IMR-90 (cell line): ENCODE results near the gene GLT1D1. TPM values are rescaled to one million over a fixed set of nuclear protein-coding genes. Genes with fewer than 3 reads are reported as not detected.

Experiments
- ATAC-seq: fragments of 200-7000 bp; cut with Tn5 transposase; 2 replicates; pipeline ENCODE4 v1.9.1; 2020; ENCODE audit warnings: low read depth, mild to moderate bottlenecking, moderate library complexity
- BruUV-seq: library from RNA; stranded (reverse); fragments of 400-500 nt; replicated peaks from 2 replicates; lab custom pipeline; 2021; lab: Mats Ljungman, UMichigan
- CTCF ChIA-PET: fragments of 300-600 bp; formaldehyde crosslinking; extraction: SDS; loops from one replicate; lab custom pipeline; 2021; ENCODE audit warnings: antibody characterized with exemption; lab: Yijun Ruan, JAX
- POLR2A ChIA-PET: fragments of 300-600 bp; sonication (Branson Sonifier 250); formaldehyde crosslinking; loops from one replicate; lab custom pipeline; 2022; ENCODE audit warnings: antibody characterized with exemption; ENCODE audit not compliant: unreplicated experiment; lab: Charles Lee
- DNase-seq: peaks from one replicate; pipeline ENCODE4 v3.0.0; 2013
- H2AFZ ChIP-seq: replicated peaks from 2 replicates; pipeline ENCODE3; 2013; ENCODE audit warnings: low read length, mild to moderate bottlenecking; ENCODE audit not compliant: poor library complexity
- H2AK5ac ChIP-seq: 2 replicates; pipeline ENCODE4 v1.6.1; 2013; ENCODE audit warnings: low read depth, low read length, inconsistent platforms
- H2AK9ac ChIP-seq: replicated peaks from 2 replicates; pipeline ENCODE3; 2013; ENCODE audit warnings: mild to moderate bottlenecking, low read depth, low read length, moderate library complexity; ENCODE audit not compliant: poor library complexity
- H2BK120ac ChIP-seq: 2 replicates; pipeline ENCODE4 v1.6.1; 2013; ENCODE audit warnings: low read depth, low read length, inconsistent platforms
- H2BK15ac ChIP-seq: 3 replicates; pipeline ENCODE4 v1.6.1; 2013; ENCODE audit warnings: low read depth, low read length, inconsistent platforms
- H2BK20ac ChIP-seq: 2 replicates; pipeline ENCODE4 v1.6.1; 2013; ENCODE audit warnings: low read depth, mild to moderate bottlenecking, inconsistent platforms, low read length, moderate library complexity
- H2BK5ac ChIP-seq: 2 replicates; pipeline ENCODE4 v1.6.1; 2013; ENCODE audit warnings: mild to moderate bottlenecking, low read depth, low read length, inconsistent platforms; ENCODE audit not compliant: poor library complexity, severe bottlenecking
- H3K14ac ChIP-seq: replicated peaks from 2 replicates; pipeline ENCODE4 v1.6.1; 2013; ENCODE audit warnings: low read depth, low read length, inconsistent platforms
- H3K18ac ChIP-seq: 2 replicates; pipeline ENCODE4 v1.6.1; 2013; ENCODE audit warnings: low read depth, low read length, control low read depth
- H3K23ac ChIP-seq: 2 replicates; pipeline ENCODE4 v1.6.1; 2013; ENCODE audit warnings: low read depth, low read length, inconsistent platforms
- H3K27ac ChIP-seq: 2 replicates; pipeline ENCODE4 v1.5.1; 2013; ENCODE audit warnings: mild to moderate bottlenecking, control low read depth, low read length; ENCODE audit not compliant: insufficient read depth
- H3K27me3 ChIP-seq: 2 replicates; pipeline ENCODE4 v1.6.1; 2013; ENCODE audit warnings: low read length; ENCODE audit not compliant: control insufficient read depth, insufficient read depth
- H3K36me3 ChIP-seq: 2 replicates; pipeline ENCODE4 v1.6.1; 2013; ENCODE audit warnings: low read length, mixed read lengths; ENCODE audit not compliant: control insufficient read depth, insufficient read depth
- H3K4ac ChIP-seq: 2 replicates; pipeline ENCODE4 v1.6.1; 2013; ENCODE audit warnings: low read depth, low read length, inconsistent platforms
- H3K4me1 ChIP-seq: 2 replicates; pipeline ENCODE4 v1.6.1; 2013; ENCODE audit warnings: low read length, mixed read lengths; ENCODE audit not compliant: control insufficient read depth, insufficient read depth
- H3K4me2 ChIP-seq: 2 replicates; pipeline ENCODE4 v1.6.1; 2013; ENCODE audit warnings: low read depth, mild to moderate bottlenecking, control low read depth, low read length, moderate library complexity
- H3K4me3 ChIP-seq: 2 replicates; pipeline ENCODE4 v1.5.1; 2013; ENCODE audit warnings: low read depth, mild to moderate bottlenecking, control low read depth, low read length, moderate library complexity; ENCODE audit not compliant: insufficient read depth
- H3K56ac ChIP-seq: 2 replicates; pipeline ENCODE4 v1.6.1; 2013; ENCODE audit warnings: low read length, inconsistent platforms; ENCODE audit not compliant: insufficient read depth; ENCODE audit errors: extremely low read depth
- H3K79me1 ChIP-seq, 2 experiments: 2 replicates each; pipeline ENCODE4 v1.6.1; 2013; ENCODE audit warnings: low read length in 2 of 2, inconsistent platforms in 1 of 2, low read depth in 1 of 2
- H3K9ac ChIP-seq: 2 replicates; pipeline ENCODE4 v1.6.1; 2013; ENCODE audit warnings: low read depth, low read length, control low read depth
- H3K9me1 ChIP-seq: 2 replicates; pipeline ENCODE4 v1.6.1; 2013; ENCODE audit warnings: low read length, inconsistent platforms; ENCODE audit not compliant: insufficient read depth
- H3K9me3 ChIP-seq: 2 replicates; pipeline ENCODE4 v1.6.1; 2013; ENCODE audit warnings: low read length; ENCODE audit not compliant: control insufficient read depth, insufficient read depth
- H4K20me1 ChIP-seq: 2 replicates; pipeline ENCODE4 v1.6.1; 2013; ENCODE audit warnings: low read length, inconsistent platforms; ENCODE audit not compliant: insufficient read depth
- H4K5ac ChIP-seq: 2 replicates; pipeline ENCODE4 v1.6.1; 2013; ENCODE audit warnings: mild to moderate bottlenecking, low read depth, low read length, control low read depth
- H4K8ac ChIP-seq, 2 experiments: 2 replicates each; pipeline ENCODE4 v1.6.1; 2013; ENCODE audit warnings: low read depth in 2 of 2, low read length in 2 of 2, control low read depth in 1 of 2, inconsistent platforms in 1 of 2
- H4K91ac ChIP-seq: 2 replicates; pipeline ENCODE4 v1.6.1; 2013; ENCODE audit warnings: low read depth, low read length, inconsistent platforms; ENCODE audit not compliant: insufficient read depth
- BHLHE40 ChIP-seq: fragments of 150-350 bp; IDR thresholded peaks from 2 replicates; pipeline ENCODE4 v1.6.1; 2016; ENCODE audit warnings: mild to moderate bottlenecking, low read depth, low read length
- CEBPB ChIP-seq: IDR thresholded peaks from 2 replicates; pipeline ENCODE4 v1.6.1; 2012; ENCODE audit warnings: low read depth, low read length, improper control_type of control experiment
- CHD1 ChIP-seq: IDR thresholded peaks from 2 replicates; pipeline ENCODE4 v1.6.1; 2012; ENCODE audit warnings: low read depth, low read length, improper control_type of control experiment
- FOS ChIP-seq: fragments of 150-350 bp; IDR thresholded peaks from 2 replicates; pipeline ENCODE4 v1.6.1; 2016; ENCODE audit warnings: low read depth, low read length
- MAFK ChIP-seq: IDR thresholded peaks from 2 replicates; pipeline ENCODE4 v1.6.1; 2012; ENCODE audit warnings: low read depth, low read length, improper control_type of control experiment
- MAZ ChIP-seq: IDR thresholded peaks from 2 replicates; pipeline ENCODE4 v1.6.1; 2012; ENCODE audit warnings: low read depth, mild to moderate bottlenecking, low read length, improper control_type of control experiment, moderate library complexity, borderline replicate concordance
- MXI1 ChIP-seq: IDR thresholded peaks from 2 replicates; pipeline ENCODE4 v1.6.1; 2012; ENCODE audit warnings: low read depth, mild to moderate bottlenecking, low read length, moderate library complexity, borderline replicate concordance
- NFE2L2 ChIP-seq: fragments of 150-350 bp; IDR thresholded peaks from 2 replicates; pipeline ENCODE4 v1.6.1; 2016; ENCODE audit warnings: low read depth, mild to moderate bottlenecking, low read length
- POLR2A ChIP-seq: IDR thresholded peaks from 2 replicates; pipeline ENCODE4 v1.6.1; 2012; ENCODE audit warnings: mild to moderate bottlenecking, low read depth, low read length
- RAD21 ChIP-seq: IDR thresholded peaks from 2 replicates; pipeline ENCODE4 v1.6.1; 2012; ENCODE audit warnings: low read length, improper control_type of control experiment
- RCOR1 ChIP-seq: IDR thresholded peaks from 2 replicates; pipeline ENCODE4 v1.6.1; 2012; ENCODE audit warnings: mild to moderate bottlenecking, low read length, improper control_type of control experiment; ENCODE audit not compliant: insufficient replicate concordance
- RFX5 ChIP-seq: IDR thresholded peaks from 2 replicates; pipeline ENCODE4 v1.8.0; 2012; ENCODE audit warnings: low read depth, mild to moderate bottlenecking, low read length, moderate library complexity
- SMC3 ChIP-seq: fragments of 150-350 bp; IDR thresholded peaks from 2 replicates; pipeline ENCODE4 v1.6.1; 2016; ENCODE audit warnings: low read depth, mild to moderate bottlenecking, antibody characterized with exemption, low read length, moderate library complexity
- USF2 ChIP-seq: fragments of 150-350 bp; IDR thresholded peaks from 2 replicates; pipeline ENCODE4 v1.6.1; 2017; ENCODE audit warnings: mild to moderate bottlenecking, antibody characterized with exemption, low read length, low read depth
- WGBS, 2 experiments: methylation state at CpG; one replicate each; pipeline versions ENCODE4 v1.1.5 to v1.1.7; 2013; ENCODE audit warnings: missing lambda C conversion rate in 2 of 2; ENCODE audit not compliant: insufficient read length in 1 of 2; ENCODE audit errors: extremely low coverage in 2 of 2; 5-methylcytosine and 5-hydroxymethylcytosine counted together
- dilution Hi-C: fragments of 300-500 bp; cut with HindIII; formaldehyde crosslinking; loops from one replicate; pipeline ENCODE4 v1.14.3; 2018; ENCODE audit warnings: low sequenced_read_pairs; ENCODE audit not compliant: unreplicated experiment
- in situ Hi-C: fragments of 300-500 bp; cut with MboI; formaldehyde crosslinking; loops from 3 replicates; pipeline ENCODE4 v1.14.3; 2019; ENCODE audit warnings: low sequenced_read_pairs, inconsistent platforms, mixed read lengths
- intact Hi-C: fragments of 100-400 bp; cut with micrococcal nuclease; formaldehyde crosslinking; loops from 2 replicates; pipeline ENCODE4 v1.10.0; 2022
- polyA plus RNA-seq, 3 experiments: library from polyadenylated mRNA; depleted of rRNA; stranded (reverse); fragments of >200 nt; gene quantifications; 2 replicates each; pipeline ENCODE4 v1.2.3, GENCODE V29; 2012; ENCODE audit warnings: low replicate concordance in 1 of 3
- total RNA-seq: library from RNA; depleted of rRNA; stranded (reverse); fragments of >200 nt; gene quantifications from 2 replicates; pipeline ENCODE4 v1.2.3, GENCODE V29; 2012
- TF ChIP-seq, protein P1 (sequence below): conservative IDR thresholded peaks from 2 replicates; pipeline ENCODE4 v1.5.1; 2012; ENCODE audit warnings: mild to moderate bottlenecking, low read depth, low read length, improper control_type of control experiment
- TF ChIP-seq, protein P2 (sequence below): fragments of 150-350 bp; IDR thresholded peaks from 2 replicates; pipeline ENCODE4 v1.6.1; 2016; ENCODE audit warnings: low read depth, mild to moderate bottlenecking, low read length, moderate library complexity, borderline replicate concordance

GLT1D1 gene
- total and polyA plus RNA-seq, 2 of the 4 experiments (the other 2 are of a cell fraction) = not detected

DNA sequence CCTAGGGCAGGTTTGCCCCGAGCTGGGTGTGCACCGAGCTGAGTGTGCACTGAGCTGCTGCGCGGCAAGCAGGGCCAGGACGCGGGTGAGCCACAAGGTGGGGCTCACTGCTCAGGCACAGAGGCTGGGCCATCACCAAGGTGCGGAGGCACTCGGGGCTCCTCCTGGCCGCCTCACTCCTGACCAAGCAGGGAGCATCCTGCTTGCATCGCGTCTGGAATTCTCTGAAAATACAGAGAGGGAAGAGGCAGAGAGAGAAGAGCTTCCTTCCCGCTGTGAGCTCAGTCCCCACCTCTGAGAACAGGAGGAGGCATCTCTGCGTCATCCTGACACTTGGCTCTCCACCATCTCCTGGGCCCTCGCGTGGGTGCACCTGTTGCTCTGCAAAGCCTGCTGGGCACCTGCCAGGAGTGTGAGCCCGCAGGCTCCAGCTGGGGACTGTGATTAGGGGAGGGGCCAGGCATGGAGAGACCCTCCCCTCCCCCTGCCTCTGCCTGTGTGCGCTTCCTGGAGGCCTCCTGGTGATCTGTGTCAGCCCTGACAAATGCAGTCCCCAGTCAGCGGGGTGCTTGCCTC is 116.3 kb downstream of the GLT1D1 start:
- intact Hi-C loops (no loop called here), dilution Hi-C loops (no loop called here), in situ Hi-C loops (no loop called here)
- ChIA-PET CTCF (interaction anchor here (0.5 kb wide), 1 partner anchor 218 kb away, joined by 3 read pairs; no protein-coding TSS in a partner anchor), POLR2A (no interaction called here)
- H3K36me3 ChIP-seq = no peaks in the 10 kb centered on the region
- H4K5ac ChIP-seq = no peak overlapping the region
- DNase-seq (no peak), ATAC-seq (no peak)
- H3K4ac ChIP-seq = no peak overlapping the region
- no peak for TF ChIP-seq BHLHE40
- TF ChIP-seq CHD1 = no peak
- TF ChIP-seq POLR2A = no peak
- no peak for TF ChIP-seq MAFK
- no peak for TF ChIP-seq NFE2L2
- TF ChIP-seq CEBPB = no peak
- no peak for TF ChIP-seq FOS
- no peak for TF ChIP-seq RFX5
- TF ChIP-seq RCOR1 = no peak
- TF ChIP-seq, protein P1, sequence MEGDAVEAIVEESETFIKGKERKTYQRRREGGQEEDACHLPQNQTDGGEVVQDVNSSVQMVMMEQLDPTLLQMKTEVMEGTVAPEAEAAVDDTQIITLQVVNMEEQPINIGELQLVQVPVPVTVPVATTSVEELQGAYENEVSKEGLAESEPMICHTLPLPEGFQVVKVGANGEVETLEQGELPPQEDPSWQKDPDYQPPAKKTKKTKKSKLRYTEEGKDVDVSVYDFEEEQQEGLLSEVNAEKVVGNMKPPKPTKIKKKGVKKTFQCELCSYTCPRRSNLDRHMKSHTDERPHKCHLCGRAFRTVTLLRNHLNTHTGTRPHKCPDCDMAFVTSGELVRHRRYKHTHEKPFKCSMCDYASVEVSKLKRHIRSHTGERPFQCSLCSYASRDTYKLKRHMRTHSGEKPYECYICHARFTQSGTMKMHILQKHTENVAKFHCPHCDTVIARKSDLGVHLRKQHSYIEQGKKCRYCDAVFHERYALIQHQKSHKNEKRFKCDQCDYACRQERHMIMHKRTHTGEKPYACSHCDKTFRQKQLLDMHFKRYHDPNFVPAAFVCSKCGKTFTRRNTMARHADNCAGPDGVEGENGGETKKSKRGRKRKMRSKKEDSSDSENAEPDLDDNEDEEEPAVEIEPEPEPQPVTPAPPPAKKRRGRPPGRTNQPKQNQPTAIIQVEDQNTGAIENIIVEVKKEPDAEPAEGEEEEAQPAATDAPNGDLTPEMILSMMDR = no peak
- TF ChIP-seq USF2 = no peak
- TF ChIP-seq RAD21 = no peak
- TF ChIP-seq, protein P2, sequence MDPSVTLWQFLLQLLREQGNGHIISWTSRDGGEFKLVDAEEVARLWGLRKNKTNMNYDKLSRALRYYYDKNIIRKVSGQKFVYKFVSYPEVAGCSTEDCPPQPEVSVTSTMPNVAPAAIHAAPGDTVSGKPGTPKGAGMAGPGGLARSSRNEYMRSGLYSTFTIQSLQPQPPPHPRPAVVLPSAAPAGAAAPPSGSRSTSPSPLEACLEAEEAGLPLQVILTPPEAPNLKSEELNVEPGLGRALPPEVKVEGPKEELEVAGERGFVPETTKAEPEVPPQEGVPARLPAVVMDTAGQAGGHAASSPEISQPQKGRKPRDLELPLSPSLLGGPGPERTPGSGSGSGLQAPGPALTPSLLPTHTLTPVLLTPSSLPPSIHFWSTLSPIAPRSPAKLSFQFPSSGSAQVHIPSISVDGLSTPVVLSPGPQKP = no peak
- TF ChIP-seq SMC3 = no peak
- TF ChIP-seq MAZ = no peak
- no peak for TF ChIP-seq MXI1
- H3K27ac ChIP-seq = no peak overlapping the region
- 0% methylated on average over 3 of the region's 18 CpGs; no CpG with 5 or more reads in 1 of the 2 experiments for WGBS, 2 experiments
- H3K23ac ChIP-seq = no peak overlapping the region
- H2BK120ac ChIP-seq = no peak overlapping the region
- H3K4me2 ChIP-seq = no peak overlapping the region
- no peaks in the 10 kb centered on the region for H3K27me3 ChIP-seq
- no peaks in the 10 kb centered on the region for H3K4me1 ChIP-seq
- H3K18ac ChIP-seq = no peak overlapping the region
- H2AFZ ChIP-seq = no peak overlapping the region
- no peak overlapping the region for H2BK15ac ChIP-seq
- no peak overlapping the region for H3K56ac ChIP-seq
- no peak overlapping the region for H2AK9ac ChIP-seq
- no TSS peak for BruUV-seq
- H3K4me3 ChIP-seq = no peak overlapping the region
- H4K8ac ChIP-seq = no peak overlapping the region
- peaks cover 45% of the 10 kb centered on the region for H3K9me3 ChIP-seq
- H3K9me1 ChIP-seq = no peaks in the 10 kb centered on the region
- no peak overlapping the region for H2BK5ac ChIP-seq
- H4K91ac ChIP-seq = no peak overlapping the region
- H3K79me1 ChIP-seq = no peaks in the 10 kb centered on the region
- H4K20me1 ChIP-seq = no peaks in the 10 kb centered on the region
- no peak overlapping the region for H2BK20ac ChIP-seq
- H3K14ac ChIP-seq = no peak overlapping the region
- H3K9ac ChIP-seq = no peak overlapping the region
- H2AK5ac ChIP-seq = no peak overlapping the region
